LNCaP clone FGC (cell line): Measurements from ENCODE around the gene MEIS1.

ENCODE experiments used
- DNase-seq: peaks from one replicate; pipeline ENCODE4 v3.0.0-alpha.2; 2011; ENCODE audit warnings: low read depth
- H3K4me3 ChIP-seq: 2 replicates; pipeline ENCODE4 v1.5.1; 2011; ENCODE audit warnings: mild to moderate bottlenecking, low read depth, low read length, control low read depth
- CTCF ChIP-seq: IDR thresholded peaks from 2 replicates; pipeline ENCODE4 v1.5.1; 2012; ENCODE audit warnings: mild to moderate bottlenecking; ENCODE audit not compliant: control insufficient read depth, insufficient read depth; ENCODE audit errors: extremely low read depth

Gene MEIS1

GRCh38 chr2:66461664-66462500 is 27.0 kb downstream of the MEIS1 start:
- no peak for DNase-seq
- TF ChIP-seq CTCF, result no peak
- H3K4me3 ChIP-seq, result no peak overlapping the region

- DNase-seq, result no peak
- no peak overlapping the region for H3K4me3 ChIP-seq
- no peak for TF ChIP-seq CTCF
These were observed 27.5 kb downstream of the MEIS1 start for GRCh38 chr2:66462501-66462825.

GRCh38 chr2:66463206-66463755 is 28.4 kb downstream of the MEIS1 start:
- no peak overlapping the region for H3K4me3 ChIP-seq
- DNase-seq, result no peak
- TF ChIP-seq CTCF, result no peak

DNA sequence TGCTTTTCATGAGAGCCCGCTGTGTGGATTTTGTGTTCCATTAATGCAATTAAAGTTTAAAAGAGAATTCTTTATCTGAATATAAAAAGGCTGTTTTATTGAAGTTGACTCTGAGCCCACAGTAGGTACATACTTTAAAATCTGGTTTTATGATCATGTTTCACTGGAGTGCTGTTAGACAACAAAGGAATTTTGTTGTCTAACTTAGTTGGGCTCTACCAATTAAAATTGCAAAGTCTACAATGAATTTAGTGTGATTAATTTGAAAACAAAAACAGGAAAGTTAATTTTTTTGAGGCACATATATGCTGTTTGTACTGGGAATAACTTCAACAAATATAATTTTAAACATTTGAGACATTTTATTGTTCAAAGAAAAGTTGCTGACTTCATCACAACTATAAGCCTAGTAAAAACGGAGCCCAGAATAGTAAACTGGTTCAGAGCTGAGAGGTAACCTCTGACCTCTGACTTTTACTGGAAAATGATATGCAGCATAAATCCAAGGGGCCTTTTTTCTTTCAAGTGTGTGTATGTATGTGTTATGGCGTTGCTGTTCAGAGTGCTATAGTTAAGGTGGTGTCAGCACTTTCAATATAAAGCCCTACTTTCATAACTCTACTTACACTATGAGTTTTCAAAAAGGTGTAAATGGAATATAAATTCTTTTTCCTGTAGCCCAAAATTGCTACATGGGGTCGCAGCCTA is 30.2 kb downstream of the MEIS1 start:
- peak; percentile 46 for DNase-seq
- TF ChIP-seq CTCF, result no peak
- H3K4me3 ChIP-seq, result no peak overlapping the region

DNA sequence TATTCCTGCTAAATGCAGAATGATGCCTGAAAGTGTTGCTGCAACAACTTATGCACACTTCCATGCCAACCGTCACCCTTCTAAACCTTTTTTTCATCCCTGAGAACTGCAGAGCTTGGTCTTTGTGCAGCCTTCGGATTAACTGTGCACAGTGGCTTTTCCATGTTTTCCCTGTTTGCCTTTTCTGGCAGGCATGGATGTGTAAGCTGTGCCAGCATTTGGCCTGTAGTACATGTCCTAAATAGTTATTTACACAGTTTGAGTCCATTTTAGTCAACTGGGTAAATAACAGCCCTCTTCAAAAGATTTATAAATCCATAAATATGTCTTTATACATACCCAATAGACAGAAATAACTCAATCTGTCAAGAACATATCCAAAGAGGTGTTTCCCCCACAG is 31.5 kb downstream of the MEIS1 start:
- no peak overlapping the region for H3K4me3 ChIP-seq
- peak; percentile 65 for DNase-seq
- TF ChIP-seq CTCF, result no peak

DNA sequence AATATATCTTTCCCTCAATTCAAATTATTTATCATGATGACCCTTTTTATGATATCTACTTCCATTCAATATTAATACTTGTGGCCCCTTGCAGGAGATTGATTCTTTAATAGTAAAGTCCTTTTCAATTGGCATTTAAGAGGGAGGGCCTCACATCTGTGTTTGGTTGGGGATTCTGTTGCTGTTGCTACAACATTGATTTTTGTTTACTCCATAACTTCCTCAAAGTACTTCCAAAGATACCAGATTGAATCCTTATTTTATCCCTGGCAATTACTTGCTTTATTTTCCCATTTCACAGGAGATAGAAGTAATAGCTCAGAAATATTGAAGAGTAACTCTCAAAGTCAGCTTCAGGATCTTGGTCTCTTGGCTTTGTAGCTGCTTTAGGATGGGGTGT is 32.8 kb downstream of the MEIS1 start:
- TF ChIP-seq CTCF, result no peak
- H3K4me3 ChIP-seq, result no peak overlapping the region
- no peak for DNase-seq
